Esophagus mucosa (tissue), 1 donor: Measurements from ENCODE around the gene CDH20. TPM values are rescaled to one million over a fixed set of nuclear protein-coding genes. Genes with fewer than 3 reads are reported as not detected.
A peak's percentile ranks its signal among the peaks of the same experiment; 100 is the strongest.

Source experiments
- ATAC-seq: fragments of 200-7000 bp; cut with Tn5 transposase; one replicate; pipeline ENCODE4 v1.9.1; 2020
- total RNA-seq: library from RNA; stranded (reverse); gene quantifications from one replicate; pipeline ENCODE4 v1.2.4, GENCODE V29; 2023
- donor health status: DM: yes; HTN: yes; CAD: no.

Gene CDH20
- total RNA-seq, result not detected

- no peak for ATAC-seq
Observed at GRCh38 chr18:61333271-61333745, at the start of gene CDH20. Gene CDH20 (plus strand): TSS chr18:61333430.

DNA sequence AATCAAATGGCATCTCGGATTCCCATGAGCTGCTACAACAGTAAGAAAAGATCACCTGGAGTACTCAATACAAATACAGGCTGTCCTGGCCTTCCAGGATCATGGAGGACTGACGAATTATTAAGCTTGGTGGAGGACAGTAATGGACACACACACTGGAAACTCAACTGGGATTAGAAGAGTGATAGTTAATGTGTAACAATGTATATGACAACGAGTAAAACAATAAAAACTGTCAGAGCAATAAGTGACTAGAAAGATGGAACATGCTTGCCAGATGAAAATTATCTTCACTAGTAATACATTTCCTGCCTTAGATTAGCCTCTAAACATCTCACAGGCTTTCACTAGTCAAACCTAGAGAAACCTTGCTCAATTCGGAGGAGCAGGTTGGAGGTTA, 49.2 kb upstream of the CDH20 start:
- no peak for ATAC-seq

- no peak for ATAC-seq
Observed at GRCh38 chr18:61285777-61286176, 47.5 kb upstream of the CDH20 start.

DNA sequence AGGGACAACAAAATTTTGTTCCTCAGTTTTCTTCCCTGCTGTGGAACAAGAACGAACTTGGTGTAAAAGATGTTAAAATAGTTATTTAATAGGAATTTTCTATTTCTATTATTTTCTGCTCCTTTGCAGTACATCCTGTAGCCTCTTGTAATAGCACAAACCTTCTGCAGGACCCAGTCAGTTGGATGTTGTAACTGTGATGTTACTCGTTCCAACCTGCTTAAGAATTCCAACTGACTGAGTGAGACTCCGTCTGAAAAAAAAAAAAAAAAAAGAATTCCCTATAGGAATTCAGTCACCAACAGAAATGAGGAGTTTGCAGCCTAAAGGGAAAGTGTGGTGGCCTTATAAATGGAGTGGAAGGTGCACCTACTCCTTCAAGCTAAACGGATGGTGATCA, 46.4 kb upstream of the CDH20 start:
- no peak for ATAC-seq

GRCh38 chr18:61290616-61291015, 42.6 kb upstream of the CDH20 start:
- no peak for ATAC-seq

DNA sequence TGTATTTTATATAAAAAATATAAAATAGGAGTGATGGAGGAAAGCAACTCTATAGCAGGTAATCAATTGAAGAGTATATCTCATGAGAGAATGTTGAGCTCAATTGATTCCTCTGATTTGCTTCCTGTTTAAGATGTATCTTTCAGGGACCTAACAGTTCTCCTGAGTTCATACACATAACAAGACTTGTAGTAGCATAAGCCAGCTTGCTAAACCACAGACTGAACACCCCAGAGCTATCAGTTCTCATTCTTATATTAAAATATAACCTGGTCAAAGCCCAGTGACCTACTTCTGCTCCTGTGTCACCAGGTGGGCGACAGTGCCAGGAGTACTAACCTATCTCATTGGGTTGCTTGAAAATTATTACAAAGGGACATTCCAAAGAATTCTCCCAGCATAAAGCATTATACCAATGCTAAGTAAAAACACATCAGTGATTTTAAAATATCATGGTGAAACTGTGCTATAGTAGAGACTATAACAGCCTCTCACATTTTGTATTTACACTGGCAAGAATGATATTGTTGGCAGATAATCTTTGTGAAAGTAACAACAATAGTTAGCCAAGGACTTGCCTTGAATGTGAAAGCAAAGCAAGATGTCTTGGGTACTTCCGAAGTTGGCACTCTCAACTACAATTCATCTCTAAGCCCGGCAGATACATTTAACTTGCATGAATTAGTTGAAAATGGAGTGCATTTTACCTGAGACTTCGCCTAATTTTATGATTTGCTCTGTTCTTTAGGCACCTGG, 40.8 kb upstream of the CDH20 start:
- no peak for ATAC-seq

DNA sequence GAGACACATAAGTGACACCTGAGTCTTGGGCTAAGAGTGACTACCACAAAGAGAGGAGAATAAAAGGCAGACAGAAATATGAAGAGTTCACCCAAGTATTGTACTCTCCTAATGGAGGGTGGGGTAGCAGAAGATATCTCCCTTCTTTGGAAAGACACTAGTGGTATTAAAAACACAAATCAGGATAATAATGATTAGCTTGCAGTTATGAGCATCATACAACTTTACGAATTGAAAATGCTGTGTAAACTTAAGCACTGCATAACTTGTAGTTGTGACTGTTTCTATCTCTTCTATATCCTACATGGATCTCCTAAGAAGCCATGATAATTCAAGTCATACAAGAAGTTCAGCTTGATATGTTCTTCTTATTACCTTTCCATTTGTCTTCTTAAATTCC, 38.1 kb upstream of the CDH20 start:
- ATAC-seq, result no peak

DNA sequence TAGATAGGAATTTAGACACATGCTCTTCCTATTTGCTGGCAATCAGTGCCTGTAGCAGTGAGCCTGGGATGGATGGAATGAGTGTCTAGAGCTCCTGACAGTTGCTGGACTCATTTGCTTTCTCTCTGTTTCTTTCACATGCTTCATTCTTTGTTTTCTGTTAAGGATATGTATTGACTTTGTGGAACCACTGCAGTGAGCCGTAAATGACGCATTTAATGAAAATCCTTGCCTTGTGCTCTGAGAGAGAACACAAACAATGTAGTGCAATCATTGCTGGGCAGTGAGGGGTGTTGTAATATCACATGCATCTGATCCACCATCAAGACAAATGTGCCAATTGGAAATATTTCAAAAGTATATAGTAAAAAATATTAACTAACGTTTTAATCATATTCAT, 25.2 kb upstream of the CDH20 start:
- ATAC-seq, result no peak

GRCh38 chr18:61308795-61309393, 24.3 kb upstream of the CDH20 start:
- no peak for ATAC-seq

GRCh38 chr18:61322265-61322873, 10.9 kb upstream of the CDH20 start:
- ATAC-seq, result peak; percentile 70

- ATAC-seq, result no peak
Observed at GRCh38 chr18:61323951-61324350, 9.3 kb upstream of the CDH20 start.

DNA sequence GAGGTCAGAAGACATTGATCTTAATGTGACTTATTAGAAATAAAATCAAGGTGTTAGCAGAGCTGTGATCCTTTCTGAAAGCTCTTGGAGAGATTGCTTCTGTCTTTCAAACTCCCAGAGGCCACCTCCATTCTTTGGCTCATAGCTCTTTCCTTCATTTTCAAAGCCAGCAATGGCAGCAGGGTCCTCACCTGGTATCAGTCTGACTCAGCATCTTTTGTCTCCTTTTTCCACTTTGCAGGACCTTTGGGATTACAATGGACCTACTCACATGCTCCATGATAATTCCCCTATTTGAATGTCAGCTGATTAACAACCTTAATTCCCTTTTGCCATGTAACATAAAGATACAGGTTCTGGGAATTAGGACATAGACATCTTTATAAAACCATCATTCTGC, 6.8 kb upstream of the CDH20 start:
- ATAC-seq, result no peak

DNA sequence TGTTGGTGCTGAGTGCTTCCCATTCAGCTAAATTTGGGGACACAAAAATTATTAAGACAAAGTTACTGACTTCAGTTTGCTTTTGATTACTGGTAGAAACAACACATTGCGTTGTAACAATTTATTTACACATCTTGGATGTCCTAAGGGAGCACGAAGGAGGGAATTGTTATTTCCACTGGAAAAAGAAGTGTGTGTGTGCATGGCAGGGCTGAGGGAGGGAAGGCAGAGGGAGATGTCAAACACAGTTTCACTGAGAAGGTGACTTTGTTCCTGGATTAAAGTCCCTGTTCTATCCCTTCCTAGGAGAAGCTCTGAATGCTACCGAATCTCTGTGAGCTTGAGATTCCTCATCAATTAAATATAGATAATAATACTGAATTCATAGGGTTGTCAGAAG, 3.8 kb upstream of the CDH20 start:
- no peak for ATAC-seq

DNA sequence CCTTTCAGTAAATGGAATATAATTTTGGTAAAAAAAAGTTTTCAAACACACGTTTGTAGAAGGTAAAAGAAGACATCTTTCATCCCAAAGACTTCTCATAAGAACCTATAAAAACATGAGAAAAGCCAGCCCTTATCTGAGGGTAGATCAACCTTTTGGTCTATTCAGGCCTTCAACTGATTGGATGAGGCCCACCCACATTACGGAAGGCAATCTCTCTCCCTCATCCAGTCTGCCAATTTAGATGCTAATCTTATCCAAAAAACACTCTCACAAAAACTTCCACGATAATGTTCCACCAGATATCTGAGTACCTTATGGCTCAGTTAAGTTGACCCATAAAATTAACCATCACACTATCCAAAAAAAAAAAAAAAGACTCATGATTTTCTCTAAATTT, 2.2 kb upstream of the CDH20 start:
- ATAC-seq, result no peak

DNA sequence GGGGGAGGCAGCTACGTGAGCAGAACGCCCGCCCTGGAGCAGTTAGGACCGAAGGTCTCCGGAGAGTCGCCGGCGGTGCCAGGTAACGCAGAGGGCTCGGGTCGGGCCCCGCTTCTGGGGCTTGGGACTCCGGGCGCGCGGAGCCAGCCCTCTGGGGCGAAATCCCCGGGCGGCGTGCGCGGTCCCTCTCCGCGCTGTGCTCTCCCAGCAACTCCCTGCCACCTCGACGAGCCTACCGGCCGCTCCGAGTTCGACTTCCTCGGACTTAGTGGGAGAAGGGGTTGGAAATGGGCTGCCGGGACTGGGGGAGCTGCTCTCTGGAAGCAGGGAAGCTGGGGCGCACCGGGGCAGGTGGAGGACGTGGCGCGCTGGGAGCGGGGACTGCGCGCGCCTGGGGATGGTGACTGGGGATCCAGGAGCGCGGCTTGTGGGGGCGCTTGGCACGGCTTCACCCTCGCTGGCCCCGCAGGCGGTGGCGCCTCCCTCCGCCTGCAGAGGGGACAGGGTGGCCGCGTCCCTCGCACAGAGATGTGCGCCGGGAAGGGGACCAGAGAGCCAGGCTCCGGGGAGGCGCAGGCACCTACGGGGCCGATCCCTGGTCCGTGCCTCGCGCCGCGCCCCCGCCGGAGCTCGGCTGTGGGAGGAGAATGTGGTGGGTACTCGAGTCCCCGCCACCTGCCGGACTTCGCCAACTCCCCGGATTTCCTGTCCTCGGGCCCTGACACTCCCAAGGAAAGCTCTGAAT, 688 bp downstream of the CDH20 start:
- ATAC-seq, result no peak

DNA sequence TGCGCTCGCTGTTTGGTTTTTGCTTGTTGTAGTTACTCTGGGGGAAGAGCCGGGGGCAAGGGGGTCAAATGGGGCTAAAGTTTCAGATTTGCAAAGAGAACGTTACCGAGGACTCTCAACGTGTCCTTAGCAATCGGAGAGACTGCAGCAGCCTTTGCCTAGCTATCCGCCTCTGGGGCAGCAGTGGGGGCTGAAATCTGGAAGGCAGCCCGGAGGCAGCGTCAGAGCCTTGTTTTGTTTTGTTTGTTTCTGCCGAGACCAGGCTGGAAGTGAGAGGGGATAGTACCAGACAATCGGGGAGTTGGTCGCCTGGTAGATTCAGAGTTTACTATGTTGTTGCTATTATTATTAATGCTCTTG, 1.2 kb downstream of the CDH20 start:
- no peak for ATAC-seq

- no peak for ATAC-seq
Observed at GRCh38 chr18:61334951-61335683, 1.9 kb downstream of the CDH20 start.

DNA sequence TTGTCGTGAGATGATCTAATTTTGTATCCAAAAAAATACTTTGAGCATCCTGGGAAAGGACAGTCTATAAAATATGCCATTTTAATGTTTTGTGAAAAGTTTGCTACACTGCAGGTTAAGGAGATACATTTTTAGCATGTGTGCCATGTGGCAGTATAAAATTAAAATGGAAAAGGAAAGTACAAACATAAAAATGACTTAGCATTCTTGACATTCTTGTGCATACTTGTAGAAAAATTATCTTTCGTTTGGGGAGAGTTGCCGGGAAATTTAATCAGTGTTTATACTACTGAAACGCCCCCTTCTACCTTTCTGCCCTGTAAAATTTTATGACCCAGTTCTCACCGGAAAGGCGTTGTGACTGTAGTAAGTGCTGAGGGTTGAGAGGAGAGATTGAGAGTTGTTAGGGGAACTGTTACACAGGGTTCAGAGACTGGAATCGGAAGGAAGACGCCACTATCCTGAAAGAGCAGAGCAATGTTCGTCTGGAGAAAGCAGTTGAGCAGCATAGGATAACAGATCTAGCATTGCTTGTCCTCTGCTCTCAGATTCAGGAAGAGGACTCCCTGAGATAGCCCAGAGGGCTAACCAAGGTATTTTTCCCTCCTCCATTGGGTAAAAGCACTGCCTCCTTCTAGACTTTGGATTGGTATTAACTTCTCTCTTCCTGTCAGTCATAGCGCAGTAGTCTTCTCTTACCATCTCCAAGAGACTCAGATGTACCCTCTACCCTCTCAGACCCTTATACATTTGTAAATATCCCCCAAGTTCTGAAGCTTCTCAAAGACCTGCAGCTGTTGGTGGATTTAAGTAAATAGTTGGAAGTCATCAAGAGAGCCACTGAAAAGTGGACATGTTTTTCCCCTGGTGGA, 2.7 kb downstream of the CDH20 start:
- ATAC-seq, result no peak

DNA sequence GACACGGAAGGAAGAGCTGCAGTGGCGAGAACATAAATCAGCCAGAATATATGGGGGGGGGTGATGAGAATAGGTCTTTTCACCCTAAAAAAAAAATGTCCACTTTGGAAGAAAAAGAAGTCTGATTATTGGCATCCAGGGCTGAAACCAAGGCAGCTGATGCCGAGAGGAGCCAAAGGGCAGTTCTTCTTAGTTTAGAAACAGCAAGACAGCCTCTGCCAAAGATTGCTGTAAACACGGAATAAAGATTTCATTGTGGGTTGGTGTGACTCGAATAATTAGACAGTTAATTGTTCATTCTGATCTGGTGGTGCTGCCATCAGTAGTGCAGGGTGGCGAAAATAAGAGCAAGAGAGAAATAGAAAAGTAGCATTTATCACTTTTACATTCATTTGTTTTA, 3.5 kb downstream of the CDH20 start:
- no peak for ATAC-seq

GRCh38 chr18:61337527-61337926, 4.3 kb downstream of the CDH20 start:
- no peak for ATAC-seq

DNA sequence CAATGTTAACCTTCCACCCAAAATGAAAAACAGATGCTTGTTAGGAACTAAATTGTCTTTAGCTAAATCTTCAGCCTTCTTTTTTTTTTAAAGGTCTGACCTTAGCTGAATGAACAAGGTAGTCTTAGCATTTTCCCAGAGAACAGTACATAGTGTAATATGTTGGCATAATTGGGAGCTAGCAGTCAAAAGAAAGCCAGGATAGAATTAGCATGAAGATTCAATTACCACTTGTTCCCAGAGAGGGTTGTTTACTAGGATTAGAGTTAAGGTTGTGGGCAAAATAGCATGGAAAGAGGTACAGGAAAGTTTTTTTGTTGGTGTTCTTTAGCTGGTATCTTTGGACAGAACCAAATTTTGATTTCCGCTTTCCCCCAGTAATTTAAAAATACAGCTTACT, 6.9 kb downstream of the CDH20 start:
- no peak for ATAC-seq

GRCh38 chr18:61348230-61348629, 15.0 kb downstream of the CDH20 start:
- ATAC-seq, result no peak
